Suppressor macrophage treated with lipopolysaccharide for 1 hour (primary cell): Measurements from ENCODE around the gene TST.
A peak's percentile ranks its signal among the peaks of the same experiment; 100 is the strongest.
"Not testable (repeated sequence)": the region's sequence is repeated elsewhere in the genome, so short reads cannot be mapped to it uniquely, and the experiment has no call there.

Source experiments
- DNase-seq, 3 donors: peaks; one replicate each; pipeline ENCODE4 v3.0.0-alpha.2; 2020 to 2022

Gene TST

GRCh38 chr22:37012956-37013355, 6.3 kb downstream of the TST start:
- DNase-seq: no peak

- DNase-seq: no peak
Observed at GRCh38 chr22:37012262-37012904, 6.9 kb downstream of the TST start.

- no peak for DNase-seq
Observed at GRCh38 chr22:37011472-37011871, 7.8 kb downstream of the TST start.

GRCh38 chr22:37010976-37011375, 8.3 kb downstream of the TST start:
- no peak for DNase-seq

DNA sequence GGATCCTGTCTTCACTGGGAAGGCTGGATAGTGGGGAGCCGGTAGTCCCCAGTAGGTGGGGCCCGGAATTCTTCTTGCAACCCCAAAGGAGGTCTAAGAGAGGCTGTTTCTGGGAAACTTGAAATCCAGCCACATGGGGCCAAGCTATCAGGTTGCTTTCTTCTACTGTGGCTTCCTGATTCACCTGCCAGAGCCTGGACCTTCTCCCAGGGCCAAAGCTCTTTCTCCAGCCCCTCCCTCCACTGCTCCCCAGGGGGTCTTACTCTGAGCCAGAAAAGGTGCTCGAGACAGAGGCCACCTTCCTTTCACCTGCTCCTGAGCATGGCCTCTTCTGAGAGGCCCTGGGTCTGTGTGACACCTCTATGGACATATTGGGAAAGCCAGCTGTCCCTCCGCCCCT, 9.1 kb downstream of the TST start:
- no peak for DNase-seq

DNA sequence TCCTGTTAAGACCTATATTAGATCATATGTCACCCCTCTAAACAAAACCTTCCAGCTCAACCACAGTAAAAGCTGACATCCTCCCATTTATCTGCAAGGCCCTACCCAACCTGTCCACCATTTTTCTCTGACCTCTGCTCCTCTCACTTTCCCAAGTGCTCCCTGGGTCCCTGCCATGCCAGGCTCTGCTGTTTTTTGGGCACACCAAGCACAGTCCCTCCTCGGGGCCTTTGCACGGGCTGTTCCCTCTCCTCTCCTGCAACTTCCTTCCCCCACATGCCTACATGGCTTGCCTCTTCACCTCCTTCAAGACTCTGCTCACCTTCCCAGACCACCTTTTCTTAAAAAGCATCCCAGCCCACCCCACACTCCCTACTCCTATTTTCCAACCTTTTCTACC, 9.8 kb downstream of the TST start:
- DNase-seq: no peak

- DNase-seq: peak; percentile 74 to 76 (median 75)
Observed at GRCh38 chr22:37008365-37008764, 10.9 kb downstream of the TST start.

DNA sequence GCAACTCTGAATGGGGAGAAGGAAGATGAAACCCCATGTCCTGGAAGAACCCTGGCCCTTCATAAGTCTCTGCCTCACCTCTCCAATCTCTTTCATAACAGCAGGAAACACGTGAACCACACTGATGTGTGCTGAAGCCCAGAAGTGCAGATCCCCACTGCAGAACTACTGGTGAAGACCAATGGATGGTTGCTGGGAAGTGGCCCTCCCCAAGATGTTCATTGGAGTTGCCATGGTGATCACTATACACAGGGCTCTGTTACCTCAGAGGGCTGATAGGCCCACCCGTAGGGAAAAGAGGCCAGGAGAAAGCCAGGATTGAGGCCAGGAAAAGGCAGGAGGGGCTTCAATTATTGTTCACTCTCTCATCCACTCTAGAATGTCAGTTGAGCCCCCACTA, 11.6 kb downstream of the TST start:
- DNase-seq: no peak

DNA sequence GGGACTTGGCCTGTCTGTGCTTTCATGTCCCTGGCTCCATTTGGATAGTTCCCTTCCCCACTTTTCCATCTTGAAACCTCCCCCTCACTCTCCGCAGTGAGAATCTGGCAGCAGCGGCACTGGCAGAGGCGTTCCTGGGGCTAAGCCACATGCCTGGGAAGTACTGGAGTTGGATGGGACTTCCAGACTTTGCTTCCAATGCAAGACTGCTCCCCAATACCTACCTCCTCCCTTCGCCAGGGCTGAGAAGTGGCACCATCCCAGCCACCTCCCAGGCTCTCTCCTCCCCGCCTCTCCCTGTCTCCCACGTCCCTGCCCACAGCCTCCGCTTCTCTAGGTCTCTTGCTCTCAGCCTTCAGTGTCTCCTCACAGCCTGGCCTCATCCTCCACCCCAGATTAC, 16.6 kb downstream of the TST start:
- DNase-seq: no peak

- no peak for DNase-seq
Observed at GRCh38 chr22:37001826-37002225, 17.4 kb downstream of the TST start.

DNA sequence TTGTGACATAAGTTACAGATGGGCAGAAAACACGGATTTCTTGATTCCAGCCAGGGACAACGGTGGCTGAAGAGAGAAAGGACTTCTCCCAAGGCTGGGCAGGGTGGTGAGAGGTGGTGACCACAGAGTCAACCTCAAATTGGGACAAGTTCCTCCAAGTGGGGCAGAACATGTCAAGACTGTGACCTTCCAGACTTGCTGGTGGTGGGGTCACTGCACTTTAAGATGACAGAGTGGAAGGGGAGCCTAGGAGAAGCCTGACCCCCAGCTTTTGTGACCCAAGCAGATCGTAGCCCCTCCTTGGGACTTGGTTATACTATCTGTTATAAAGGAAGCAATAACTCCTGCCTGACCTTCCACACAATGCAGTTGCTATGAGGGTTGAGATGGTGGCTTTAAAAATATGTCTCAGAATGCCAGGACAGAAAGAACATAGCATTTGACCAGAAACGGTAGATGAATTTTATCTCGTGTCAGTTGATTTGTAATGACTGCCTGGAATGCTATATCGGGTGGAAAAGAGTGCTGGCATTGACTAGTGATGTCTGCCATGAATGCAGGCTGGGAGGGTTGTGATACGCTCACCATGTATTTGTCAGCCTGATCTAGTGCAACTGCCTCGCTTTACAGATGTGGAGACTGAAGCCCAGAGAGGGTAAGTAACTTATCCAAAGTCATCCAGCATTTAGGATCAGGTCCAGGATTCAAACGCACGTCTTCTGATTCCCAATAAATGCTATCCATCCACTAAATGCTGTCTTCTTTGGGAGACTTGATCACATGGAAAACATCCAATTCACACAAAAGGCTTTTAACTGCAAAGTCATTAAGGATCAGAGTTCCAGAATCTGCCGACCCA, 18.3 kb downstream of the TST start:
- no peak for DNase-seq

- DNase-seq: no peak
Observed at GRCh38 chr22:36999463-36999862, 19.8 kb downstream of the TST start.

DNA sequence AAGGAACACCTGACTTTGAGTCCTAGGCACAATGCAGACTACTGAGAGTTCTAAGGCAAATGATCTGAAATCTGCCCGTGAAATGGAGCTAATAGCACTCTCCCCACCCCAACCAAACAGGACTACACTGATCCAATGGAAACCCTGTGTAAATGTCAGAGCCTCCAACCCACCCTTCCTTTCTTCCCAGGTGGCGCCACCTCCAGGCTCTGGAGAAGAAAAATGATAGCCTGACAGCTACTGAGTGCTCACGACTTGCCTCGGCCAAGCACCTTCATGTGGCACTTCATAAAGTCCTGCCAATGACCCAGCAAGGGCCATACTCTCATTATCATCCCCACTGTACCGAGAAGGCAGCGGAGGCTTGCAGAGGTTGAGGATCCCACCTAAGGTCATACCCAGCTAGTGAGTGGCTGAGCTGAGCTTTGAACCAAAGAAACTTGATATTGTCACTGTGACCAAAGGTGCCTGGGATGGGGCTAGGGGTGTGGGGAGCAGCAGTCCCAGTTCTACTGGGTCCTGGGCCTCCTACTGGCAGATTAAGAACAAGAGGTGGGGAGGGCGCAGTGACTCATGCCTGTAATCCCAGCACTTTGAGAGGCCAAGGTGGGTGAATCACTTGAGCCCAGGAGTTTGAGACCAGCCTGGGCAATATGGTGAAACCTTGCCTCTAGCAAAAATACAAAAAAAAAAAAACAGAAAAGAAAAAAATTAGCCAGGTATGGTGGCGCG, 20.5 kb downstream of the TST start:
- DNase-seq: no peak

DNA sequence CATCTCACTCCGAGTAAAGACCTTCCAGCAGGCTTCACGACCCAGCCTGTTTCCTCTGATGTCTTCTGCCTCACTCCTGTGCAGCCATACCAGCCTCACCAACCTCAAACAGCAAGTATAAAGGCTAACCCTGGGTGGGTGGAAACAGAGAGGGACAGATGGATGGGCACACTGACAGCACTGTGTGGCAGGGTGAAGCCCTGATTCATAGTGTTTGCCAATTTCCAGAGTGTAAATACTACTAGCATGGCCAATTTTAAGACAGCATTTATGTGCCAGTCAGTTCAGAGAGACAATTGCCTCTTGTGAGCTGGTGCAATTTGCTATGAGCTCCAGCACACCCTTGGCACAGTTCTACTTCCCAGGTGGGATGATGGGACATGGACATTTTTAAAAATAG, 21.5 kb downstream of the TST start:
- DNase-seq: no peak

DNA sequence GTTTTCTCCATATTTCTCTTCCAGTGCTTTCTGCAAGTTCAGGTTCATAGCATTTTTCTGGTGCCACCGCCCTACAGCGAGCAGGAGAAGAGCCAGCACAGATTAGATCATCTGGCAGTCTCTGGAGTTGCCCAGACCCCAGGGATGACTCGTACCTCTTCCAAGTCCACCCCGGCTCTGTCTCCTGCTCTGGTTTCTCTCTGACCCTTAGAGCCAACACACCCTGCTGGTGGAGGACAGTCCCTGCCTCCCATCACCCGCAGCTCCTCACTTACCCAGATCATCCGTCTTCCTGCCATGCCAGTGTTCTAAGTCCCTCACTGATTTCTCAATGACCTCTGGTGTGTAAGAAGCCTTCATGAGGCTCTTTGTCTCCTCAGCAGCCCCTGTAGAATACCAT, 28.0 kb downstream of the TST start:
- peak; percentile 32 to 54 (median 38) for DNase-seq

DNA sequence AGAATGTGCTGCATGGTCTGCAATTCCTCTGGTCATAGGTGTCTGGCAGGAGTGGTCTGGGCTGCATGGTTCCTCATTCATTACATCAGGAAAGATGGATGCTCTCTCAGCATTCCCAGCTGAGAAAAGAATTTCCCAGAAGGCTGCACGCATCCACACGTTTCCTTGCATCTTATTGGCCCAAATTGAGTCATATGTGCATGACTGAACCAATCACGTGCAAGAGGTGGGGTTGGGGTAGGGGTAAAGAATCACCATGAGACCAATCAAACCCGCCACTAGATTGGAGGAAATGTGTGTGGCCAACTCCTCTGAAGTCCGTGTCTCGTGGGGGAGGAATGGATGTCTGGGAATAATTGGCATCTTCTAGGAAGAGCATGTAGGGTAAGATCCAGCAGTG, 28.8 kb downstream of the TST start:
- DNase-seq: no peak

GRCh38 chr22:36989012-36989411, 30.2 kb downstream of the TST start:
- not testable (repeated sequence) for DNase-seq

GRCh38 chr22:36988075-36988832, 31.0 kb downstream of the TST start:
- DNase-seq: no peak

DNA sequence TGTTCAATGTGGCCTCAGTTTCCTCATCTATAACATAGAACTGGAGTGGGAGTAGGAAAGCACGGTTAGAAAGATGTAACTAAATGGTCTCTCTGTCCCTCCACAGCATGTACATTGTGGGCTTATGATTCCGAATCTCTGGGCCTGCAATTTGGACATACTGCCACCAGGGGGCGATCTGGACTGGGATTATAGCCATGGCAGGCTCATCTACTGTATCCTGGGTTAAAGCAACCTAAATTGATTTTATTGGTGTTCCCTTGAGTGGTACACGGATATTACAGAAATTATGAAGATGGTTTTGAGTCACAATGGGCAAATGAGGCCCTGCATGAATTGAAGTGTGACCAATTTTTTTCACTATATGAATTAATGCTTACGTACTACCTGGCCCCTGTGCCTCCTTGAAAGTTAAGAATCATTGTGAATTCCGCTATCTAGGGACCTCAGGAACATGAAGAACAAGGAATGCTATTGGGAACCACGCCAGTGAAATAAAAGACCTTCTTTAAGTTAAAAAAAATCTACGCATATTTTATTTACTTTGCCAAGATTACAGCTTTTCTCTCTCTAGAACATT, 32.9 kb downstream of the TST start:
- peak; percentile 50 to 58 (median 57) for DNase-seq

GRCh38 chr22:36985211-36985889, 33.9 kb downstream of the TST start:
- DNase-seq: peak in 2 of 3 donors; percentile 31 to 47

- peak in 1 of 3 donors; percentile 25 for DNase-seq
Observed at GRCh38 chr22:36982136-36982535, 37.1 kb downstream of the TST start.

- no peak for DNase-seq
Observed at GRCh38 chr22:36981247-36981775, 37.9 kb downstream of the TST start.
